ENCODE results near the gene UGT1A10. TPM values are rescaled to one million over a fixed set of nuclear protein-coding genes. Genes with fewer than 3 reads are reported as not detected.
A peak's percentile ranks its signal among the peaks of the same experiment; 100 is the strongest.

UGT1A10 gene
- total RNA-seq, 4 donors from 2014 or later = not detected

- Histone ChIP-seq H3K27me3 (no peaks in the 10 kb centered on the region), H3K36me3 (no peaks in the 10 kb centered on the region), H3K9me3 (peaks cover 0 to 6% (median 0%) of the 10 kb centered on the region in 4 donors), H3K4me1 (no peaks in the 10 kb centered on the region), H3K4me3 (no peak overlapping the region), H3K27ac (no peak overlapping the region)
- TF ChIP-seq CTCF (IDR thresholded peaks at IDR 0.05) (no peak), POLR2A (IDR thresholded peaks at IDR 0.05) (no peak), EP300 (IDR thresholded peaks at IDR 0.05) (no peak)
- DNase-seq (ENCODE audit: low spot score in 2 of 2) = no peak
- 67 to 68% methylated on average over 10 of the region's 10 CpGs for WGBS, 2 donors
Observed at GRCh38 chr2:233707940-233708644, 71.8 kb downstream of the UGT1A10 start.

- Histone ChIP-seq H3K4me3 (no peak overlapping the region), H3K27ac (no peak overlapping the region), H3K9me3 (peaks cover 0 to 6% (median 0%) of the 10 kb centered on the region in 4 donors), H3K27me3 (no peaks in the 10 kb centered on the region), H3K36me3 (no peaks in the 10 kb centered on the region), H3K4me1 (no peaks in the 10 kb centered on the region)
- 78 to 83% methylated on average over 5 of the region's 5 CpGs for WGBS, 2 donors
- no peak for DNase-seq (ENCODE audit: low spot score in 2 of 2)
- TF ChIP-seq POLR2A (IDR thresholded peaks at IDR 0.05) (no peak), CTCF (IDR thresholded peaks at IDR 0.05) (no peak), EP300 (IDR thresholded peaks at IDR 0.05) (no peak)
Observed at GRCh38 chr2:233708942-233709341, 72.7 kb downstream of the UGT1A10 start.

GRCh38 chr2:233711312-233712008, 75.2 kb downstream of the UGT1A10 start:
- DNase-seq (ENCODE audit: low spot score in 2 of 2) = peak; percentile 30 to 60

GRCh38 chr2:233712611-233713261, 76.5 kb downstream of the UGT1A10 start, which contains the start of gene UGT1A5:
TSS of gene UGT1A5 (plus strand) at chr2:233712907. CDS start at chr2:233712992, 85 bp downstream.
- H3K9me3 ChIP-seq = no peaks in the 10 kb centered on the region
- H3K4me3 ChIP-seq = no peak within 1 kb of the TSS
- DNase-seq (ENCODE audit: low spot score in 2 of 2) = no peak
- H3K36me3 ChIP-seq = no peaks in the 10 kb centered on the region
- no peak within 1 kb of the TSS for H3K27ac ChIP-seq
- H3K4me1 ChIP-seq = no peaks in the 10 kb centered on the region
- WGBS, 2 donors = 73 to 86% methylated on average over 14 of the region's 14 CpGs
- H3K27me3 ChIP-seq = no peaks in the 10 kb centered on the region
- TF ChIP-seq EP300 (IDR thresholded peaks at IDR 0.05) (no peak), POLR2A (IDR thresholded peaks at IDR 0.05) (no peak), CTCF (IDR thresholded peaks at IDR 0.05) (no peak)

More at GRCh38 chr2:233711312-233712008, 75.2 kb downstream of the UGT1A10 start:
- no peaks in the 10 kb centered on the region for H3K27me3 ChIP-seq
- H3K4me1 ChIP-seq = no peaks in the 10 kb centered on the region
- H3K27ac ChIP-seq = no peak overlapping the region
- no peaks in the 10 kb centered on the region for H3K9me3 ChIP-seq
- whole genome bisulfite sequencing, 2 donors = 43 to 45% methylated on average over 9 to 11 of the region's 11 CpGs
- H3K4me3 ChIP-seq = no peak overlapping the region
- H3K36me3 ChIP-seq = no peaks in the 10 kb centered on the region
- TF ChIP-seq POLR2A (IDR thresholded peaks at IDR 0.05) = no peak
- TF ChIP-seq CTCF (IDR thresholded peaks at IDR 0.05) = peak; percentile 35 to 80 (median 39)

- H3K27me3 ChIP-seq = no peaks in the 10 kb centered on the region
Observed at GRCh38 chr2:233713262-233713615, 77.0 kb downstream of the UGT1A10 start.

More at GRCh38 chr2:233713262-233713615, 77.0 kb downstream of the UGT1A10 start:
- H3K4me3 ChIP-seq = no peak overlapping the region
- no peak for TF ChIP-seq EP300 (IDR thresholded peaks at IDR 0.05)
- no peak for TF ChIP-seq CTCF (IDR thresholded peaks at IDR 0.05)
- no peak for TF ChIP-seq POLR2A (IDR thresholded peaks at IDR 0.05)
- H3K9me3 ChIP-seq = no peaks in the 10 kb centered on the region
- no peaks in the 10 kb centered on the region for H3K36me3 ChIP-seq
- H3K27ac ChIP-seq = no peak overlapping the region
- no peaks in the 10 kb centered on the region for H3K4me1 ChIP-seq
- 72 to 75% methylated on average over 7 of the region's 7 CpGs for WGBS, 2 donors
- DNase-seq (ENCODE audit: low spot score in 2 of 2) = no peak

Measured in tibial nerve (tissue), 4 donors.